ENCODE results near the gene THAP8. TPM values are rescaled to one million over a fixed set of nuclear protein-coding genes. Genes with fewer than 3 reads are reported as not detected.
A peak's percentile ranks its signal among the peaks of the same experiment; 100 is the strongest.

Gene THAP8
- total RNA-seq, 3 donors from 2014 or later (not counting 1 experiment from before 2014, with no cell fraction given), result 1.8 to 3.2 (median 2.8) TPM

DNA sequence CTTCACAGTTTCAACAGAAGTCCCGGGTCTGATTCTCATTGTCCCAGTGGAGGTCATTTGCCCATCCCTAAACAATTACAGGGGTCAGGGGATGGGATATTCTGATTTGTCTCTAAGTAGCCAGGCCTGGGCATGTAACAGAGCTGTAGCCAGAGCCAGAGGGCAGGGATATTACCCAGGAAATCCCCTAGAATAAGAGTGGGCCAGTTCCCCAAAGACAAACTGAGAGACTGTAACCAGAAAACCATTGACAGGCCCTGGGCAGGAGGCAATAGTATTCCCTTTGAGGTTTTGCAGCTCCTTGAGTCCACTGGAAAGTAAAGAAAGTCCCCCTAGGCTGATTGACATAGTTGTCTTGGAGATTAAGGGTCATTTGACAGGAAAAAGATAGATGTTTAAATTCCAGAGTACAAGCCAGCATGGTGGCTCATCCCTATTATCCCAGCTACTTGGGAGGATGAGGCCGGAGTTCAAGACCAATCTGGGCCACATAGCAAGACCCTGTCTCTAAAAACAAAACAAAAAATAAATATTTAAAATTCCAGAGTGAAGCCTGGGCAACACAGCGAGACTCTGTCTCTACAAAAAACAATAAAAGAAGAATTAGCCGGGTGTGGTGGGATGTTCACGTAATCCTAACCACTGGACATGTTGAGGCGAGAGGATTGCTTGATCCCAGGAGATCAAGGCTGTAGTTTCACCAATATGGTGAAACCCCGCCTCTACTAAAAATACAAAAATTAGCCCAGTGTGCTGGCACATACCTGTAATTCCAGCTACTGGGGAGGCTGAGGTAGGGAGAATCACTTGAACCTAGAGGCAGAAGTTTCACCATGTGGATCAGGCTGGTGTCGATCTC is 60.9 kb downstream of the THAP8 start:
- peak overlapping the region in 1 of 2 donors; percentile 24 for H3K27ac Mint-ChIP-seq
- Histone ChIP-seq H3K27me3 (ENCODE audit: control insufficient read depth, insufficient read depth, low read length) (no peaks in the 10 kb centered on the region), H3K4me1 (ENCODE audit: control insufficient read depth, insufficient read depth, low read length) (peaks cover 26% of the 10 kb centered on the region), H3K4me3 (ENCODE audit: low read length) (no peak overlapping the region), H3K27ac (ENCODE audit: low read length) (no peak overlapping the region), H3K9me3 (ENCODE audit: control insufficient read depth, insufficient read depth, low read length) (no peaks in the 10 kb centered on the region), H3K36me3 (ENCODE audit: control insufficient read depth, insufficient read depth, low read length) (peaks cover 2% of the 10 kb centered on the region)
- WGBS (ENCODE audit: insufficient coverage), result over 99% methylated on average over 7 of the region's 8 CpGs
- TF ChIP-seq, protein P1, sequence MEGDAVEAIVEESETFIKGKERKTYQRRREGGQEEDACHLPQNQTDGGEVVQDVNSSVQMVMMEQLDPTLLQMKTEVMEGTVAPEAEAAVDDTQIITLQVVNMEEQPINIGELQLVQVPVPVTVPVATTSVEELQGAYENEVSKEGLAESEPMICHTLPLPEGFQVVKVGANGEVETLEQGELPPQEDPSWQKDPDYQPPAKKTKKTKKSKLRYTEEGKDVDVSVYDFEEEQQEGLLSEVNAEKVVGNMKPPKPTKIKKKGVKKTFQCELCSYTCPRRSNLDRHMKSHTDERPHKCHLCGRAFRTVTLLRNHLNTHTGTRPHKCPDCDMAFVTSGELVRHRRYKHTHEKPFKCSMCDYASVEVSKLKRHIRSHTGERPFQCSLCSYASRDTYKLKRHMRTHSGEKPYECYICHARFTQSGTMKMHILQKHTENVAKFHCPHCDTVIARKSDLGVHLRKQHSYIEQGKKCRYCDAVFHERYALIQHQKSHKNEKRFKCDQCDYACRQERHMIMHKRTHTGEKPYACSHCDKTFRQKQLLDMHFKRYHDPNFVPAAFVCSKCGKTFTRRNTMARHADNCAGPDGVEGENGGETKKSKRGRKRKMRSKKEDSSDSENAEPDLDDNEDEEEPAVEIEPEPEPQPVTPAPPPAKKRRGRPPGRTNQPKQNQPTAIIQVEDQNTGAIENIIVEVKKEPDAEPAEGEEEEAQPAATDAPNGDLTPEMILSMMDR (IDR thresholded peaks at IDR 0.05), result no peak
- intact Hi-C loops (cut with micrococcal nuclease), result loop anchor here (10.0 kb wide), 1 partner anchor 122 kb away; the partner anchor contains the start of genes OVOL3, POLR2I and TBCB
- peaks cover 3 to 7% of the 10 kb centered on the region in 2 donors for H3K27me3 Mint-ChIP-seq (ENCODE audit: low read depth in 2 of 2)
- no peaks in the 10 kb centered on the region for H3K36me3 Mint-ChIP-seq
- peaks cover 12 to 30% of the 10 kb centered on the region in 2 donors for H3K4me1 Mint-ChIP-seq
- DNase-seq (no peak), ATAC-seq (no peak)
- H3K9me3 Mint-ChIP-seq, result no peaks in the 10 kb centered on the region
- peak overlapping the region; percentile 53 for H3K4me3 Mint-ChIP-seq

DNA sequence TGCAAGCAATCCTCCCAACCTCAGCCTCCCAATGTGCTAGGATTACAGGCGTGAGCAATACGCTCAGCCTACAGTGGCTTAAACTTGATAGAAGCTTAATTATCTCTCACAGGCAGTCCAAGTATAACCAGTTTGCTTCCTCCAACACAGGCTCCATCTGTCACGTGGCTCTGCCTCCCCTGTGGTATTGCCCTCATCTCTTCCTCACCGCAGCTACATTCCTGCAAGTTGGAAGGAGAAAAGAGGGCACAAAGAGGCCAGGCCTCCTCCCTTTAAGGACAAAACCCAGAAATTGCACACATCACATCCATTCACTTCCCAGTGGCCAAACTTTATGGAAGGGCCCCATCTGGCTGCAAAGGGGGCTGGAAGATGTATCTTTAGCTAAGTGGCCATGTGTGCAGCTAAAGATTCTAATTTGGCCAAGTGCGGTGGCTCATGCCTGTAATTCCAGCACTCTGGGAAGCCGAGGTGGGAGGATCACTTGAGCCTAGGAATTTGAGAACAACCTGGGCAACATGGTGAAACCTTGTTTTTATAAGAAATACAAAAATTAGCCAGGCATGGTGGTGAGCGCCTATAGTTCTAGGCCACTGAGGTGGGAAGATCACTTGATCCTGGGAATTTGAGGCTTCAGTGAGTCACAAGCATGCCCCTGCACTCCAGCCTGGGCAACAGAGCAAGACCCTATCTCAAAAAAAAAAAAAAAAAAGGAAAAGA is 62.2 kb downstream of the THAP8 start:
- peaks cover 33% of the 10 kb centered on the region for H3K4me1 ChIP-seq (ENCODE audit: control insufficient read depth, insufficient read depth, low read length)
- Mint-ChIP-seq H3K4me1 (peaks cover 12 to 24% of the 10 kb centered on the region in 2 donors), H3K4me3 (peak overlapping the region; percentile 42), H3K27me3 (ENCODE audit: low read depth in 2 of 2) (peaks cover 10 to 14% of the 10 kb centered on the region in 2 donors), H3K9me3 (no peaks in the 10 kb centered on the region), H3K27ac (peak overlapping the region in 1 of 2 donors; percentile 26), H3K36me3 (no peaks in the 10 kb centered on the region)
- no peaks in the 10 kb centered on the region for H3K9me3 ChIP-seq (ENCODE audit: control insufficient read depth, insufficient read depth, low read length)
- intact Hi-C loops (cut with micrococcal nuclease), result loop anchor here (10.0 kb wide), 1 partner anchor 123 kb away; the partner anchor contains the start of genes OVOL3, POLR2I and TBCB
- H3K27ac ChIP-seq (ENCODE audit: low read length), result no peak overlapping the region
- peaks cover under 1% of the 10 kb centered on the region for H3K27me3 ChIP-seq (ENCODE audit: control insufficient read depth, insufficient read depth, low read length)
- 86% methylated on average over 7 of the region's 7 CpGs for WGBS (ENCODE audit: insufficient coverage)
- DNase-seq (no peak), ATAC-seq (no peak)
- H3K36me3 ChIP-seq (ENCODE audit: control insufficient read depth, insufficient read depth, low read length), result no peaks in the 10 kb centered on the region
- H3K4me3 ChIP-seq (ENCODE audit: low read length), result no peak overlapping the region
- TF ChIP-seq, protein P1 (IDR thresholded peaks at IDR 0.05), result no peak

DNA sequence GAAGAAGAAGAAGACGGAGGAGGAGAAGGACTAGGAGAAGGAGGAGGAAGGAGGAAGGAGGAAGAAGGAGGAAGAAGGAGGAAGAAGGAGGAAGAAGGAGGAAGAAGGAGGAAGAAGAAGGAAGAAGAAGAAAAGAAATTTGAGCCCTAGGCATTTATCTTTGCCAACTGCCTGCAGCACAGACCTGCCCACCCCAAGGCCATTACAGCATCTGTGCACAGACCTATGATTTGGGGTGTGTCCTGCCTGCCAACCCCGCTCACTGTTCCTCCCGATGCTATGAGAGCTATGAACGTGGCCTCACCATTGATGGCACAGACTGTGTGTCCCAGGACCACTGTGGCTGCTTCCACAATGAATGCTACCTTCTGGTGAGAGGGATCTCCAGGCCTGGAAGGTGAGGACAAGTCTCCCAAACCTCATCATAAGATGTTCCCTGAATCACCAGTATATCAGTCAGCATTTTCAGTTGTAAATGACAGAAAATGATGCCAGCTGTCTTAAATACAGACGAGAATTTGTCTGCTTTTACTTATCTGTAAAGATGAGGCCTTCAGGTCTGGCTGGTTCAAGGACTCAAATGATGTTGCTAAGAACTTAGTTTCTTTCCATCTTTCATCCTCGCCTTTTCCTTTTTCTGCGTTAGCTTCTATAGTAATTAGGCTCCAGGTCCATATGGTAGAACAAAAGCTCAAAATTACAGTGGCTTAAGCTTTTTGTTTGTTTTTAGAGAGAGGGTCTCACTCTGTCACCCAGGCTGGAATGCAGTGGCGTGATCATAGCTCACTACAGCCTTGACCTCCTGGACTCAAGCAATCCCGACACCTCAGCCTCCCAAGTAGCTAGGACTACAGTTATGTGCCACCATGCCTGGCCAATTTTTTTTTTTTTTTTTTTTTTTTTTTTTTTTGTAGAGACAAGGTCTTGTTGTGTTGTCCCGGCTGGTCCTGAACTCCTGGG is 63.0 kb downstream of the THAP8 start:
- 92% methylated on average over 10 of the region's 10 CpGs for WGBS (ENCODE audit: insufficient coverage)
- Mint-ChIP-seq H3K9me3 (no peaks in the 10 kb centered on the region), H3K27me3 (ENCODE audit: low read depth in 2 of 2) (peaks cover 14 to 22% of the 10 kb centered on the region in 2 donors), H3K36me3 (no peaks in the 10 kb centered on the region), H3K27ac (no peak overlapping the region), H3K4me3 (no peak overlapping the region), H3K4me1 (peaks cover 5 to 23% of the 10 kb centered on the region in 2 donors)
- intact Hi-C loops (cut with micrococcal nuclease), result loop anchor here (10.0 kb wide), 1 partner anchor 124 kb away; the partner anchor contains the start of genes OVOL3, POLR2I and TBCB
- no peak overlapping the region for H3K27ac ChIP-seq (ENCODE audit: low read length)
- no peaks in the 10 kb centered on the region for H3K9me3 ChIP-seq (ENCODE audit: control insufficient read depth, insufficient read depth, low read length)
- TF ChIP-seq, protein P1 (IDR thresholded peaks at IDR 0.05), result no peak
- H3K4me3 ChIP-seq (ENCODE audit: low read length), result no peak overlapping the region
- ATAC-seq (no peak), DNase-seq (no peak)
- H3K27me3 ChIP-seq (ENCODE audit: control insufficient read depth, insufficient read depth, low read length), result peaks cover 7% of the 10 kb centered on the region
- peaks cover 27% of the 10 kb centered on the region for H3K4me1 ChIP-seq (ENCODE audit: control insufficient read depth, insufficient read depth, low read length)
- no peaks in the 10 kb centered on the region for H3K36me3 ChIP-seq (ENCODE audit: control insufficient read depth, insufficient read depth, low read length)
